Naive thymus-derived CD4-positive, alpha-beta T cell (primary cell): ENCODE measurements around the gene POTEG. TPM values are rescaled to one million over a fixed set of nuclear protein-coding genes. Genes with fewer than 3 reads are reported as not detected.
"Not testable (repeated sequence)": the region's sequence is repeated elsewhere in the genome, so short reads cannot be mapped to it uniquely, and the experiment has no call there.

ENCODE experiments used
- ATAC-seq: fragments of 150-1000 bp; cut with Tn5 transposase; 2 replicates; pipeline ENCODE4 v1.10.0; 2021; ENCODE audit warnings: mild to moderate bottlenecking, moderate library complexity
- CTCF ChIA-PET: fragments of 350-600 bp; sonication (Branson Sonifier 250); formaldehyde crosslinking; loops from one replicate; lab custom pipeline; 2021; ENCODE audit warnings: antibody characterized with exemption; lab: Charles Lee
- POLR2A ChIA-PET: fragments of 350-600 bp; sonication (Branson Sonifier 250); formaldehyde crosslinking; loops from one replicate; lab custom pipeline; 2021; ENCODE audit warnings: antibody characterized with exemption, inconsistent platforms; lab: Charles Lee
- DNase-seq, 9 donors: peaks; one replicate each; pipeline versions ENCODE4 v3.0.0 to v3.0.0-alpha.2; 2020 to 2022; ENCODE audit warnings: mixed read lengths in 1 of 9
- H3K27ac ChIP-seq: one replicate; pipeline ENCODE4 v1.7.0; 2013; ENCODE audit warnings: mild to moderate bottlenecking, low read depth, low read length, moderate library complexity
- H3K27me3 ChIP-seq, 2 donors: one replicate each; pipeline ENCODE4 v1.7.0; 2013; ENCODE audit warnings: low read length in 2 of 2, mild to moderate bottlenecking in 2 of 2, moderate library complexity in 2 of 2; ENCODE audit not compliant: control insufficient read depth in 2 of 2, insufficient read depth in 2 of 2
- H3K36me3 ChIP-seq, 3 experiments: 1 replicate in 2 of 3; 2 replicates in 1 of 3; pipeline ENCODE4 v1.7.0; 2013; ENCODE audit warnings: low read length in 3 of 3, mild to moderate bottlenecking in 3 of 3, moderate library complexity in 1 of 3; ENCODE audit not compliant: insufficient read depth in 3 of 3, control insufficient read depth in 2 of 3
- H3K4me1 ChIP-seq, 2 donors: one replicate each; pipeline ENCODE4 v1.7.0; 2013; ENCODE audit warnings: low read length in 2 of 2, mild to moderate bottlenecking in 2 of 2, moderate library complexity in 1 of 2; ENCODE audit not compliant: control insufficient read depth in 2 of 2, insufficient read depth in 2 of 2
- H3K4me3 ChIP-seq: 2 replicates; pipeline ENCODE4 v1.7.0; 2013; ENCODE audit warnings: mild to moderate bottlenecking, low read length
- H3K9me3 ChIP-seq, 3 experiments: 1 replicate in 2 of 3; 2 replicates in 1 of 3; pipeline ENCODE4 v1.7.0; 2013; ENCODE audit warnings: low read length in 3 of 3; ENCODE audit not compliant: control insufficient read depth in 2 of 3
- H3K27ac Mint-ChIP-seq, 9 donors: one replicate each; pipeline ENCODE4 v1.8.0; 2020 to 2022; ENCODE audit warnings: mixed read lengths in 9 of 9, mild to moderate bottlenecking in 8 of 9, moderate library complexity in 5 of 9, inconsistent platforms in 2 of 9
- H3K27me3 Mint-ChIP-seq, 5 donors: one replicate each; pipeline ENCODE4 v1.8.0; 2021 to 2022; ENCODE audit warnings: mixed read lengths in 5 of 5, mild to moderate bottlenecking in 1 of 5
- H3K36me3 Mint-ChIP-seq, 5 donors: one replicate each; pipeline ENCODE4 v1.8.0; 2020 to 2022; ENCODE audit warnings: mixed read lengths in 5 of 5, mild to moderate bottlenecking in 3 of 5, inconsistent platforms in 1 of 5
- H3K4me1 Mint-ChIP-seq, 7 donors: one replicate each; pipeline ENCODE4 v1.8.0; 2020 to 2022; ENCODE audit warnings: mixed read lengths in 7 of 7, mild to moderate bottlenecking in 3 of 7, inconsistent platforms in 1 of 7
- H3K4me3 Mint-ChIP-seq, 10 donors: one replicate each; pipeline ENCODE4 v1.8.0; 2020 to 2022; ENCODE audit warnings: mild to moderate bottlenecking in 10 of 10, mixed read lengths in 10 of 10, moderate library complexity in 6 of 10, inconsistent platforms in 2 of 10
- H3K9me3 Mint-ChIP-seq, 11 donors: one replicate each; pipeline ENCODE4 v1.8.0; 2020 to 2022; ENCODE audit warnings: mixed read lengths in 11 of 11, mild to moderate bottlenecking in 4 of 11, inconsistent platforms in 1 of 11, moderate library complexity in 1 of 11
- intact Hi-C, 2 donors: fragments of 100-400 bp; cut with micrococcal nuclease; formaldehyde crosslinking; loops; one replicate each; pipeline ENCODE4 v1.15.1; 2023
- polyA plus RNA-seq, 2 donors: library from polyadenylated mRNA; unstranded; fragments of 300-500 nt; fragmentation: Illumina TruSeq; gene quantifications; one replicate each; pipeline ENCODE4 v1.2.3, GENCODE V29; 2021
- total RNA-seq, 6 experiments: library from RNA in 5 of 6; stranded (reverse) in 5 of 6; gene quantifications; 1 replicate in 5 of 6; 2 replicates in 1 of 6; pipeline ENCODE4 v1.2.3 and lab custom pipeline; 2021 to 2026

The POTEG gene
- total and polyA plus RNA-seq, 7 experiments from 2014 or later: not detected

DNA sequence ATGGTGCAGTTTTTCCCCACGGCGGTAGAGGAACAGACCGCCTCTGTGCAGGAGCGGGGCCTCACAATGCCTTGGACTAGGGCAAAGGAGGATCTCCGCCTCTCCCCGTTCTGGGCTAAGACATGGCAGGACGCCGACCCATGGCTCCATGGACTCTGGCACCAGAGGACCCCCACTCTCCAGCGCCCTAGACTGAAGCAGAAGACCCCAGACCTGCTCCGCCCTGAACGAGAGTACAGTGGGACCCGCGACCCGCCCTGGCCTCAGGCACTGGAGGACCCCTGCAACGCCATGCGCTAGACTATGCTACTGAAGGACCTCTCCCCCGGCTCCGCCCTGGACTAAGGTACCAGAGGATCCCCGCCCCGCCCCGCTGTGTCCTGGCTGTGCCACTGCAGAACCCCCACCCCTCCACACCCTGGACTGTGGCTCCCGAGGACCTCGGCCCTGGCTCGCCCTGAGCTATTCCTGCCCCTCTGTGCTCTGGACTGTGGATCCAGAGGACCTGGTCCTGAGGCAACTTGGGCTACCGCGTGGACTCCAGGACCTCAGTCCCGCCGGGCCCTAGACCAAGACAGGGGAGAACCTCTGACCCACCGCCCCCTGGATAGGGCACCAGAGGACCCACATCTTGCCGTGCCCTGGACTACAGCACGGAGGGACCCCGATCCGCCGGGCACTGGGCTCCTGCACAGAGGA, 73.1 kb downstream of the POTEG start:
- H3K36me3 ChIP-seq, H3K27ac ChIP-seq, intact Hi-C loops, DNase-seq, H3K27ac Mint-ChIP-seq, H3K9me3 ChIP-seq, H3K27me3 ChIP-seq, H3K4me1 ChIP-seq, H3K27me3 Mint-ChIP-seq, H3K4me3 Mint-ChIP-seq, CTCF ChIA-PET, H3K4me1 Mint-ChIP-seq, H3K36me3 Mint-ChIP-seq, POLR2A ChIA-PET, H3K4me3 ChIP-seq, H3K9me3 Mint-ChIP-seq, ATAC-seq: not testable (repeated sequence)
